ENCODE measurements around the gene PGF. TPM values are rescaled to one million over a fixed set of nuclear protein-coding genes. Genes with fewer than 3 reads are reported as not detected.
A peak's percentile ranks its signal among the peaks of the same experiment; 100 is the strongest.
"Not testable (repeated sequence)": the region's sequence is repeated elsewhere in the genome, so short reads cannot be mapped to it uniquely, and the experiment has no call there.

Gene PGF
- total and polyA plus RNA-seq, 4 donors = 3.0 to 10.0 (median 6.8) TPM

- DNase-seq = no peak
- TF ChIP-seq CTCF (IDR thresholded peaks at IDR 0.05; ENCODE audit: control extremely low read depth, extremely low read depth) = no peak
- WGBS, 2 donors = 95 to 98% methylated on average over 1 of the region's 1 CpG
These were observed 46.5 kb upstream of the PGF start for GRCh38 chr14:75001899-75002298.

GRCh38 chr14:75001261-75001660 lies 45.9 kb upstream of the PGF start:
- ATAC-seq (ENCODE audit: insufficient read depth, low FRiP score) = no peak
- no peak for TF ChIP-seq CTCF (IDR thresholded peaks at IDR 0.05; ENCODE audit: control extremely low read depth, extremely low read depth)
- no peak overlapping the region for H3K9ac ChIP-seq (ENCODE audit: insufficient read depth in 1 of 2, low read length in 2 of 2)
- no peak overlapping the region for H3K4me3 ChIP-seq
- H3K36me3 ChIP-seq (ENCODE audit: control insufficient read depth in 4 of 4, insufficient read depth in 4 of 4, low read length in 4 of 4) = peaks cover 3 to 14% (median 12%) of the 10 kb centered on the region in 4 donors
- DNase-seq = no peak
- no peak overlapping the region for H3K27ac ChIP-seq (ENCODE audit: low read depth in 1 of 2, low read length in 1 of 2)
- no peaks in the 10 kb centered on the region for H3K27me3 ChIP-seq (ENCODE audit: control insufficient read depth in 3 of 3, insufficient read depth in 3 of 3, low read length in 2 of 3)
- H3K4me1 ChIP-seq (ENCODE audit: control insufficient read depth in 5 of 5, insufficient read depth in 5 of 5, low read length in 5 of 5) = peaks cover 0 to 17% (median 10%) of the 10 kb centered on the region in 5 donors
- WGBS, 2 donors = 92 to 95% methylated on average over 2 of the region's 2 CpGs
- H3K9me3 ChIP-seq (ENCODE audit: control insufficient read depth in 4 of 4, insufficient read depth in 3 of 4, low read length in 3 of 4) = no peaks in the 10 kb centered on the region

More at GRCh38 chr14:75001899-75002298, 46.5 kb upstream of the PGF start:
- H3K9me3 ChIP-seq (ENCODE audit: control insufficient read depth in 4 of 4, insufficient read depth in 3 of 4, low read length in 3 of 4) = no peaks in the 10 kb centered on the region
- no peaks in the 10 kb centered on the region for H3K27me3 ChIP-seq (ENCODE audit: control insufficient read depth in 3 of 3, insufficient read depth in 3 of 3, low read length in 2 of 3)
- no peak for ATAC-seq (ENCODE audit: insufficient read depth, low FRiP score)
- H3K36me3 ChIP-seq (ENCODE audit: control insufficient read depth in 4 of 4, insufficient read depth in 4 of 4, low read length in 4 of 4) = peaks cover 9 to 20% (median 18%) of the 10 kb centered on the region in 4 donors
- peak overlapping the region; percentile 85 to 91 for H3K27ac ChIP-seq (ENCODE audit: low read depth in 1 of 2, low read length in 1 of 2)
- peaks cover 0 to 17% (median 10%) of the 10 kb centered on the region in 5 donors for H3K4me1 ChIP-seq (ENCODE audit: control insufficient read depth in 5 of 5, insufficient read depth in 5 of 5, low read length in 5 of 5)
- peak overlapping the region; percentile 34 to 76 for H3K9ac ChIP-seq (ENCODE audit: insufficient read depth in 1 of 2, low read length in 2 of 2)
- no peak overlapping the region for H3K4me3 ChIP-seq

GRCh38 chr14:74995781-74996180 lies 40.4 kb upstream of the PGF start:
- H3K4me3 ChIP-seq; H3K27me3 ChIP-seq (ENCODE audit: control insufficient read depth in 3 of 3, insufficient read depth in 3 of 3, low read length in 2 of 3); ATAC-seq (ENCODE audit: insufficient read depth, low FRiP score); H3K9ac ChIP-seq (ENCODE audit: insufficient read depth in 1 of 2, low read length in 2 of 2); H3K36me3 ChIP-seq (ENCODE audit: control insufficient read depth in 4 of 4, insufficient read depth in 4 of 4, low read length in 4 of 4); H3K27ac ChIP-seq (ENCODE audit: low read depth in 1 of 2, low read length in 1 of 2); H3K9me3 ChIP-seq (ENCODE audit: control insufficient read depth in 4 of 4, insufficient read depth in 3 of 4, low read length in 3 of 4); H3K4me1 ChIP-seq (ENCODE audit: control insufficient read depth in 5 of 5, insufficient read depth in 5 of 5, low read length in 5 of 5); DNase-seq: not testable (repeated sequence)
- 92% methylated on average over 4 to 7 of the region's 7 CpGs for WGBS, 2 donors

- H3K27me3 ChIP-seq (ENCODE audit: control insufficient read depth in 3 of 3, insufficient read depth in 3 of 3, low read length in 2 of 3); H3K36me3 ChIP-seq (ENCODE audit: control insufficient read depth in 4 of 4, insufficient read depth in 4 of 4, low read length in 4 of 4); H3K27ac ChIP-seq (ENCODE audit: low read depth in 1 of 2, low read length in 1 of 2); H3K9me3 ChIP-seq (ENCODE audit: control insufficient read depth in 4 of 4, insufficient read depth in 3 of 4, low read length in 3 of 4); H3K4me3 ChIP-seq; H3K4me1 ChIP-seq (ENCODE audit: control insufficient read depth in 5 of 5, insufficient read depth in 5 of 5, low read length in 5 of 5); DNase-seq; ATAC-seq (ENCODE audit: insufficient read depth, low FRiP score); H3K9ac ChIP-seq (ENCODE audit: insufficient read depth in 1 of 2, low read length in 2 of 2): not testable (repeated sequence)
- 95 to 97% methylated on average over 26 to 28 of the region's 28 CpGs for WGBS, 2 donors
These were observed 38.8 kb upstream of the PGF start for GRCh38 chr14:74994182-74994581.
